ENCODE data around the gene CZIB. TPM values are rescaled to one million over a fixed set of nuclear protein-coding genes. Genes with fewer than 3 reads are reported as not detected.
"Not testable (repeated sequence)": the region's sequence is repeated elsewhere in the genome, so short reads cannot be mapped to it uniquely, and the experiment has no call there.

CZIB gene
- total RNA-seq, 2 experiments from 2014 or later, result 44.4 to 45.6 TPM

GRCh38 chr1:53220962-53221286 is 490 bp upstream of the CZIB start:
- Mint-ChIP-seq H3K4me3 (peak overlapping the region; percentile 91), H3K9me3 (no peaks in the 10 kb centered on the region), H3K27ac (peak overlapping the region; percentile 95), H3K27me3 (ENCODE audit: low read depth) (no peaks in the 10 kb centered on the region), H3K4me1 (ENCODE audit: low read depth) (peaks cover 24% of the 10 kb centered on the region), H3K36me3 (ENCODE audit: low read depth) (no peaks in the 10 kb centered on the region)
- intact Hi-C loops (cut with micrococcal nuclease), result loop anchor here (1.0 to 5.0 kb wide), 5 partner anchors 17 to 855 kb away; partner anchors contain the start of genes CC2D1B, CPT2, IFT25 and LRRC42
- DNase-seq, result no peak
- CTCF ChIA-PET, result interaction anchor here (1.3 to 1.4 kb wide), 2 partner anchors 12 to 172 kb away, joined by 3 to 4 read pairs; no protein-coding TSS in a partner anchor

GRCh38 chr1:53219711-53220110 is 723 bp downstream of the CZIB start:
- intact Hi-C loops (cut with micrococcal nuclease), result loop anchor here (1.0 to 5.0 kb wide), 5 partner anchors 19 to 853 kb away; partner anchors contain the start of genes CC2D1B, CPT2, IFT25 and LRRC42
- Mint-ChIP-seq H3K27ac (peak overlapping the region; percentile 95), H3K36me3 (ENCODE audit: low read depth) (no peaks in the 10 kb centered on the region), H3K27me3 (ENCODE audit: low read depth) (no peaks in the 10 kb centered on the region), H3K4me1 (ENCODE audit: low read depth) (peaks cover 24% of the 10 kb centered on the region), H3K4me3 (peak overlapping the region; percentile 91), H3K9me3 (no peaks in the 10 kb centered on the region)
- DNase-seq, result no peak
- CTCF ChIA-PET, result no interaction called here

GRCh38 chr1:53218201-53218600 is 2.2 kb downstream of the CZIB start:
- intact Hi-C loops (cut with micrococcal nuclease), result no loop called here
- no peak overlapping the region for H3K4me3 Mint-ChIP-seq
- no peak for DNase-seq
- peaks cover 24% of the 10 kb centered on the region for H3K4me1 Mint-ChIP-seq (ENCODE audit: low read depth)
- peak overlapping the region; percentile 36 for H3K27ac Mint-ChIP-seq
- CTCF ChIA-PET, result no interaction called here
- no peaks in the 10 kb centered on the region for H3K27me3 Mint-ChIP-seq (ENCODE audit: low read depth)
- no peaks in the 10 kb centered on the region for H3K36me3 Mint-ChIP-seq (ENCODE audit: low read depth)
- no peaks in the 10 kb centered on the region for H3K9me3 Mint-ChIP-seq

- Mint-ChIP-seq H3K4me1 (ENCODE audit: low read depth) (peaks cover 13% of the 10 kb centered on the region), H3K9me3 (no peaks in the 10 kb centered on the region), H3K4me3 (no peak overlapping the region), H3K36me3 (ENCODE audit: low read depth) (peaks cover 12% of the 10 kb centered on the region), H3K27ac (no peak overlapping the region), H3K27me3 (ENCODE audit: low read depth) (no peaks in the 10 kb centered on the region)
- DNase-seq, result no peak
- intact Hi-C loops (cut with micrococcal nuclease), result no loop called here
- CTCF ChIA-PET, result interaction anchor here (1.1 kb wide), 1 partner anchor 16 kb away, joined by 3 read pairs; no protein-coding TSS in a partner anchor
These were observed 6.0 kb downstream of the CZIB start for GRCh38 chr1:53214376-53214940.

GRCh38 chr1:53210954-53211353 is 9.5 kb downstream of the CZIB start:
- H3K9me3 Mint-ChIP-seq, result peaks cover 9% of the 10 kb centered on the region
- CTCF ChIA-PET, result interaction anchor here (0.5 kb wide), 1 partner anchor 956 kb away, joined by 3 read pairs; no protein-coding TSS in a partner anchor
- no peaks in the 10 kb centered on the region for H3K27me3 Mint-ChIP-seq (ENCODE audit: low read depth)
- no peak overlapping the region for H3K4me3 Mint-ChIP-seq
- H3K4me1 Mint-ChIP-seq (ENCODE audit: low read depth), result no peaks in the 10 kb centered on the region
- no peak overlapping the region for H3K27ac Mint-ChIP-seq
- DNase-seq, result no peak
- peaks cover 36% of the 10 kb centered on the region for H3K36me3 Mint-ChIP-seq (ENCODE audit: low read depth)
- intact Hi-C loops (cut with micrococcal nuclease), result no loop called here

GRCh38 chr1:53210352-53210751 is 10.1 kb downstream of the CZIB start:
- H3K4me1 Mint-ChIP-seq (ENCODE audit: low read depth), result no peaks in the 10 kb centered on the region
- intact Hi-C loops (cut with micrococcal nuclease), result no loop called here
- H3K27ac Mint-ChIP-seq, result no peak overlapping the region
- H3K27me3 Mint-ChIP-seq (ENCODE audit: low read depth), result no peaks in the 10 kb centered on the region
- CTCF ChIA-PET, result no interaction called here
- H3K36me3 Mint-ChIP-seq (ENCODE audit: low read depth), result peaks cover 40% of the 10 kb centered on the region
- H3K9me3 Mint-ChIP-seq, result peaks cover 12% of the 10 kb centered on the region
- DNase-seq, result no peak
- H3K4me3 Mint-ChIP-seq, result no peak overlapping the region

GRCh38 chr1:53207726-53208125 is 12.7 kb downstream of the CZIB start:
- Mint-ChIP-seq H3K4me3 (no peak overlapping the region), H3K27me3 (ENCODE audit: low read depth) (no peaks in the 10 kb centered on the region), H3K9me3 (peaks cover 19% of the 10 kb centered on the region), H3K36me3 (ENCODE audit: low read depth) (peaks cover 65% of the 10 kb centered on the region), H3K27ac (no peak overlapping the region), H3K4me1 (ENCODE audit: low read depth) (no peaks in the 10 kb centered on the region)
- no peak for DNase-seq
- CTCF ChIA-PET, result no interaction called here
- intact Hi-C loops (cut with micrococcal nuclease), result no loop called here

- Mint-ChIP-seq H3K36me3 (ENCODE audit: low read depth) (peaks cover 65% of the 10 kb centered on the region), H3K4me1 (ENCODE audit: low read depth) (no peaks in the 10 kb centered on the region), H3K4me3 (no peak overlapping the region), H3K27ac (no peak overlapping the region), H3K9me3 (peaks cover 19% of the 10 kb centered on the region), H3K27me3 (ENCODE audit: low read depth) (no peaks in the 10 kb centered on the region)
- intact Hi-C loops (cut with micrococcal nuclease), result no loop called here
- CTCF ChIA-PET, result no interaction called here
- no peak for DNase-seq
These were observed 13.6 kb downstream of the CZIB start for GRCh38 chr1:53206735-53207379.

- H3K27me3 Mint-ChIP-seq (ENCODE audit: low read depth); intact Hi-C loops (cut with micrococcal nuclease); H3K27ac Mint-ChIP-seq; CTCF ChIA-PET; H3K4me3 Mint-ChIP-seq; H3K4me1 Mint-ChIP-seq (ENCODE audit: low read depth): not testable (repeated sequence)
- Mint-ChIP-seq H3K9me3 (peaks cover 19% of the 10 kb centered on the region), H3K36me3 (ENCODE audit: low read depth) (peaks cover 65% of the 10 kb centered on the region)
- DNase-seq, result peak; percentile 53
These were observed 14.2 kb downstream of the CZIB start for GRCh38 chr1:53206083-53206685.

GRCh38 chr1:53205496-53205895 is 14.9 kb downstream of the CZIB start:
- H3K27me3 Mint-ChIP-seq (ENCODE audit: low read depth); intact Hi-C loops (cut with micrococcal nuclease); DNase-seq; H3K4me1 Mint-ChIP-seq (ENCODE audit: low read depth); H3K27ac Mint-ChIP-seq; CTCF ChIA-PET; H3K4me3 Mint-ChIP-seq: not testable (repeated sequence)
- H3K9me3 Mint-ChIP-seq, result peaks cover 19% of the 10 kb centered on the region
- peaks cover 66% of the 10 kb centered on the region for H3K36me3 Mint-ChIP-seq (ENCODE audit: low read depth)

GRCh38 chr1:53203466-53203865 is 17.0 kb downstream of the CZIB start:
- intact Hi-C loops (cut with micrococcal nuclease), result no loop called here
- Mint-ChIP-seq H3K4me1 (ENCODE audit: low read depth) (peaks cover 3% of the 10 kb centered on the region), H3K27me3 (ENCODE audit: low read depth) (no peaks in the 10 kb centered on the region), H3K27ac (no peak overlapping the region), H3K4me3 (no peak overlapping the region), H3K9me3 (peaks cover 19% of the 10 kb centered on the region), H3K36me3 (ENCODE audit: low read depth) (peaks cover 55% of the 10 kb centered on the region)
- DNase-seq, result no peak
- CTCF ChIA-PET, result interaction anchor here (0.5 kb wide), 1 partner anchor 12 kb away, joined by 4 read pairs; no protein-coding TSS in a partner anchor

- no peaks in the 10 kb centered on the region for H3K27me3 Mint-ChIP-seq (ENCODE audit: low read depth)
- H3K27ac Mint-ChIP-seq, result peak overlapping the region; percentile 97
- intact Hi-C loops (cut with micrococcal nuclease), result loop anchor here (5.0 kb wide), 3 partner anchors 214 to 496 kb away; partner anchors contain the start of gene ECHDC2
- peaks cover 23% of the 10 kb centered on the region for H3K36me3 Mint-ChIP-seq (ENCODE audit: low read depth)
- H3K9me3 Mint-ChIP-seq, result no peaks in the 10 kb centered on the region
- H3K4me3 Mint-ChIP-seq, result peak overlapping the region; percentile 96
- CTCF ChIA-PET, result interaction anchor here (1.1 to 1.3 kb wide), 2 partner anchors 12 to 80 kb away, joined by 3 to 5 read pairs; no protein-coding TSS in a partner anchor
- peaks cover 21% of the 10 kb centered on the region for H3K4me1 Mint-ChIP-seq (ENCODE audit: low read depth)
- DNase-seq, result no peak
These were observed 22.2 kb downstream of the CZIB start for GRCh38 chr1:53198241-53198651.

Measured in activated naive CD4-positive, alpha-beta T cell treated with anti-CD3 and anti-CD28 coated beads for 36 hours (primary cell).